ENCODE data around the gene NQO2.

The NQO2 gene

GRCh38 chr6:2968600-2969135 lies 31.0 kb upstream of the NQO2 start:
- no peak for TF ChIP-seq TAF1 (IDR thresholded peaks at IDR 0.05; ENCODE audit: low read depth)
- no peak for TF ChIP-seq EP300 (IDR thresholded peaks at IDR 0.05; ENCODE audit: borderline replicate concordance)
- TF ChIP-seq, protein P1, sequence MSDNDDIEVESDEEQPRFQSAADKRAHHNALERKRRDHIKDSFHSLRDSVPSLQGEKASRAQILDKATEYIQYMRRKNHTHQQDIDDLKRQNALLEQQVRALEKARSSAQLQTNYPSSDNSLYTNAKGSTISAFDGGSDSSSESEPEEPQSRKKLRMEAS (IDR thresholded peaks at IDR 0.05) = no peak
- no peak for TF ChIP-seq CREB1 (IDR thresholded peaks at IDR 0.05; ENCODE audit: low read depth)
- no peak for TF ChIP-seq USF1 (IDR thresholded peaks at IDR 0.05)
- TF ChIP-seq EGR1 (IDR thresholded peaks at IDR 0.05) = no peak
- no peak for TF ChIP-seq TCF12 (IDR thresholded peaks at IDR 0.05; ENCODE audit: low read depth)
- TF ChIP-seq, protein P2, sequence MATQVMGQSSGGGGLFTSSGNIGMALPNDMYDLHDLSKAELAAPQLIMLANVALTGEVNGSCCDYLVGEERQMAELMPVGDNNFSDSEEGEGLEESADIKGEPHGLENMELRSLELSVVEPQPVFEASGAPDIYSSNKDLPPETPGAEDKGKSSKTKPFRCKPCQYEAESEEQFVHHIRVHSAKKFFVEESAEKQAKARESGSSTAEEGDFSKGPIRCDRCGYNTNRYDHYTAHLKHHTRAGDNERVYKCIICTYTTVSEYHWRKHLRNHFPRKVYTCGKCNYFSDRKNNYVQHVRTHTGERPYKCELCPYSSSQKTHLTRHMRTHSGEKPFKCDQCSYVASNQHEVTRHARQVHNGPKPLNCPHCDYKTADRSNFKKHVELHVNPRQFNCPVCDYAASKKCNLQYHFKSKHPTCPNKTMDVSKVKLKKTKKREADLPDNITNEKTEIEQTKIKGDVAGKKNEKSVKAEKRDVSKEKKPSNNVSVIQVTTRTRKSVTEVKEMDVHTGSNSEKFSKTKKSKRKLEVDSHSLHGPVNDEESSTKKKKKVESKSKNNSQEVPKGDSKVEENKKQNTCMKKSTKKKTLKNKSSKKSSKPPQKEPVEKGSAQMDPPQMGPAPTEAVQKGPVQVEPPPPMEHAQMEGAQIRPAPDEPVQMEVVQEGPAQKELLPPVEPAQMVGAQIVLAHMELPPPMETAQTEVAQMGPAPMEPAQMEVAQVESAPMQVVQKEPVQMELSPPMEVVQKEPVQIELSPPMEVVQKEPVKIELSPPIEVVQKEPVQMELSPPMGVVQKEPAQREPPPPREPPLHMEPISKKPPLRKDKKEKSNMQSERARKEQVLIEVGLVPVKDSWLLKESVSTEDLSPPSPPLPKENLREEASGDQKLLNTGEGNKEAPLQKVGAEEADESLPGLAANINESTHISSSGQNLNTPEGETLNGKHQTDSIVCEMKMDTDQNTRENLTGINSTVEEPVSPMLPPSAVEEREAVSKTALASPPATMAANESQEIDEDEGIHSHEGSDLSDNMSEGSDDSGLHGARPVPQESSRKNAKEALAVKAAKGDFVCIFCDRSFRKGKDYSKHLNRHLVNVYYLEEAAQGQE (IDR thresholded peaks at IDR 0.05; ENCODE audit: low read depth) = no peak
- TF ChIP-seq ZBTB7A (IDR thresholded peaks at IDR 0.05; ENCODE audit: low read depth) = no peak
- no peak for TF ChIP-seq NFIC (IDR thresholded peaks at IDR 0.05)
- TF ChIP-seq FOXM1 (IDR thresholded peaks at IDR 0.05; ENCODE audit: borderline replicate concordance, low read depth) = no peak
- no peak for TF ChIP-seq CEBPB (IDR thresholded peaks at IDR 0.05)
- TF ChIP-seq RAD21 (IDR thresholded peaks at IDR 0.05; ENCODE audit: low read depth) = no peak
- TF ChIP-seq TEAD4 (IDR thresholded peaks at IDR 0.05) = no peak
- no peak for TF ChIP-seq YY1 (IDR thresholded peaks at IDR 0.05; ENCODE audit: low read depth)

- no peak for TF ChIP-seq RAD21 (IDR thresholded peaks at IDR 0.05; ENCODE audit: low read depth)
Observed at GRCh38 chr6:2969549-2969948, 30.1 kb upstream of the NQO2 start.

DNA sequence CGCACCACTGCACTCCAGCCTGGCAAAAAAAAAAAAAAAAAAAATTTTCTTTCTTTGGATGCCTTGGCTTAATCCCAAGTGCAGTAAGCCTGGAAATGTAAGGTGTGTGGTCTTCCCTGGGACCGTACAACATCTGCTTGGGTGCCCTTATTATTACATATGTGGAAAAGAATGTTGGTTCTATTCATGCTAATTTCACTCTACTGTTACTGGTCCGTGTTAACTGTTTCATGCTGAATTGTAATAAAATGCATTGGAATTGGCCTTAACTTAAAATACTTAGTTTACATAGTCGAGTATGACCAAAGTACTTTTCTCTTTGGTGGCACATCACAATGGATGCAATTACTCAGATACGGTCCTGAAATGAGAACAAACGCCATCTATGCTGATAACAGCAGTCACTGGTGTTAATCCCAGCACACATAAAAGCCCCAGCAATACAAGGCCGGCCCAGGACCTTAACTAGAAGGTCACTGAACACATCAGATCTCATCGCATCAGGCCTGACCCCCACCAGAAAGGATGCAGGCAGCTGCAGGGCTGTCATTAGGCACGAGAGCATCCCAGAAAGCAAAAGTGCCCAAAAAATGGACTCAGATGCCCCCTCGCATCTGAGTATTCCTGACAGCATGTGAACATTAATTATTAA lies 29.5 kb upstream of the NQO2 start:
- TF ChIP-seq, protein P2 (IDR thresholded peaks at IDR 0.05; ENCODE audit: low read depth) = no peak
- no peak for TF ChIP-seq CEBPB (IDR thresholded peaks at IDR 0.05)
- TF ChIP-seq NFIC (IDR thresholded peaks at IDR 0.05) = no peak
- TF ChIP-seq ZBTB7A (IDR thresholded peaks at IDR 0.05; ENCODE audit: low read depth) = no peak
- no peak for TF ChIP-seq TAF1 (IDR thresholded peaks at IDR 0.05; ENCODE audit: low read depth)
- TF ChIP-seq RAD21 (IDR thresholded peaks at IDR 0.05; ENCODE audit: low read depth) = no peak
- no peak for TF ChIP-seq FOXM1 (IDR thresholded peaks at IDR 0.05; ENCODE audit: borderline replicate concordance, low read depth)
- TF ChIP-seq TCF12 (IDR thresholded peaks at IDR 0.05; ENCODE audit: low read depth) = no peak
- TF ChIP-seq, protein P1 (IDR thresholded peaks at IDR 0.05) = no peak
- TF ChIP-seq YY1 (IDR thresholded peaks at IDR 0.05; ENCODE audit: low read depth) = no peak

- TF ChIP-seq, protein P2 (IDR thresholded peaks at IDR 0.05; ENCODE audit: low read depth) = no peak
- TF ChIP-seq, protein P1 (IDR thresholded peaks at IDR 0.05) = no peak; the same call in 1 of the 2 replicates
- TF ChIP-seq TEAD4 (IDR thresholded peaks at IDR 0.05) (no peak), EP300 (IDR thresholded peaks at IDR 0.05; ENCODE audit: borderline replicate concordance) (no peak), TCF12 (IDR thresholded peaks at IDR 0.05; ENCODE audit: low read depth) (no peak), NFIC (IDR thresholded peaks at IDR 0.05) (no peak), USF1 (IDR thresholded peaks at IDR 0.05) (no peak), RAD21 (IDR thresholded peaks at IDR 0.05; ENCODE audit: low read depth) (no peak), YY1 (IDR thresholded peaks at IDR 0.05; ENCODE audit: low read depth) (no peak), EGR1 (IDR thresholded peaks at IDR 0.05) (no peak), FOXM1 (IDR thresholded peaks at IDR 0.05; ENCODE audit: borderline replicate concordance, low read depth) (no peak), CEBPB (IDR thresholded peaks at IDR 0.05) (no peak), TAF1 (IDR thresholded peaks at IDR 0.05; ENCODE audit: low read depth) (no peak)
Observed at GRCh38 chr6:2970753-2971419, 28.8 kb upstream of the NQO2 start.
